Spleen (tissue), 11 donors: ENCODE measurements around the gene MTERF4. TPM values are rescaled to one million over a fixed set of nuclear protein-coding genes. Genes with fewer than 3 reads are reported as not detected.

Experiments used
- DNase-seq: peaks from one replicate; pipeline ENCODE4 v3.0.0-alpha.2; 2020
- H3K27ac ChIP-seq, 8 donors: fragments of 200-600 bp; sonication (generic) in 7 of 8; 1 replicate in 4 of 8; 2 replicates in 4 of 8; pipeline versions ENCODE4 v1.5.0 to v1.8.0; 2016 to 2021; ENCODE audit warnings: inconsistent platforms in 4 of 8, mild to moderate bottlenecking in 4 of 8, moderate library complexity in 1 of 8
- H3K27me3 ChIP-seq, 7 donors: fragments of 200-600 bp; sonication (generic) in 6 of 7; replicated peaks in 1 of 7; 1 replicate in 4 of 7; 2 replicates in 3 of 7; pipeline versions ENCODE4 v1.5.0 to v1.8.0; 2016 to 2021; ENCODE audit warnings: inconsistent platforms in 3 of 7, mild to moderate bottlenecking in 1 of 7
- H3K36me3 ChIP-seq, 6 donors: fragments of 200-600 bp; sonication (generic) in 5 of 6; 1 replicate in 4 of 6; 2 replicates in 2 of 6; pipeline versions ENCODE4 v1.5.0 to v1.8.0; 2016 to 2021; ENCODE audit warnings: inconsistent platforms in 2 of 6
- H3K4me1 ChIP-seq, 6 donors: fragments of 200-600 bp; sonication (generic) in 5 of 6; 1 replicate in 3 of 6; 2 replicates in 3 of 6; pipeline versions ENCODE4 v1.5.0 to v1.8.0; 2016 to 2021; ENCODE audit warnings: inconsistent platforms in 3 of 6
- H3K4me3 ChIP-seq, 8 donors: fragments of 200-600 bp; sonication (generic) in 7 of 8; 1 replicate in 4 of 8; 2 replicates in 4 of 8; pipeline versions ENCODE4 v1.5.0 to v1.8.0; 2016 to 2021; ENCODE audit warnings: inconsistent platforms in 4 of 8, mild to moderate bottlenecking in 4 of 8, moderate library complexity in 2 of 8
- H3K9me3 ChIP-seq, 8 donors: fragments of 200-600 bp; sonication (generic) in 7 of 8; 1 replicate in 4 of 8; 2 replicates in 4 of 8; pipeline versions ENCODE4 v1.5.0 to v1.8.0; 2016 to 2021; ENCODE audit warnings: inconsistent platforms in 4 of 8
- CTCF ChIP-seq, 11 experiments: fragments of 200-600 bp in 7 of 11; fragments of 450-650 bp in 4 of 11; sonication (generic) in 4 of 11; IDR thresholded peaks in 8 of 11; conservative IDR thresholded peaks in 3 of 11; 1 replicate in 7 of 11; 2 replicates in 4 of 11; pipeline versions ENCODE4 v1.4.0 to v1.8.0; 2016 to 2021; ENCODE audit warnings: antibody characterized with exemption in 11 of 11, inconsistent platforms in 4 of 11, mild to moderate bottlenecking in 1 of 11
- POLR2A ChIP-seq, 3 donors: fragments of 450-650 bp; IDR thresholded peaks; one replicate each; pipeline ENCODE4 v1.5.1; 2017; ENCODE audit warnings: antibody characterized with exemption in 3 of 3, mild to moderate bottlenecking in 1 of 3
- POLR2AphosphoS5 ChIP-seq, 3 donors: sonication (generic); formaldehyde crosslinking; IDR thresholded peaks; one replicate each; pipeline ENCODE4 v1.5.1; 2017; ENCODE audit warnings: antibody characterized with exemption in 3 of 3
- WGBS, 5 donors: extraction: QIAGEN DNeasy Blood & Tissue Kit in 3 of 5; methylation state at CpG; one replicate each; pipeline versions ENCODE4 v1.1.5 to v1.1.7; 2013 to 2018; 5-methylcytosine and 5-hydroxymethylcytosine counted together
- intact Hi-C: fragments of 100-400 bp; cut with DNase I; formaldehyde crosslinking; loops from one replicate; pipeline ENCODE4 v1.15.0; 2023; ENCODE audit warnings: low total_unique reads
- polyA plus RNA-seq, 3 donors: library from polyadenylated mRNA; stranded (reverse); fragments of 200-250 nt; gene quantifications; one replicate each; pipeline ENCODE4 v1.2.1, GENCODE V29; 2013
- total RNA-seq, 7 donors: library from RNA; depleted of rRNA in 3 of 7; stranded (reverse); fragments of >200 nt in 3 of 7; fragmentation: NEBNext Ultra II Directional in 4 of 7; extraction: Animal tissue kit (Norgen Biotek cat#: 25700) in 4 of 7; gene quantifications; one replicate each; pipeline versions ENCODE4 v1.1.0 to v1.2.1, GENCODE V29; 2016 to 2021
- donor health status: healthy with polysubstance abuse.
- donor health status: DM: no; HTN: no; CAD: no; lungs with moderate emphysema.
- donor health status: DM: no; HTN: no; CAD: no.
- donor health status: Bipolar disorder and iron deficiency.
- donor health status: healthy.
- donor health status: DM: no; HTN: no; CAD: no.
- donor health status: DM: yes; HTN: yes; CAD: no.

MTERF4 gene
- total and polyA plus RNA-seq, 10 donors = 28.4 to 74.0 (median 47.2) TPM

- intact Hi-C loops = no loop called here
- 67 to 83% (median 72%) methylated on average over 8 of the region's 8 CpGs for WGBS, 5 donors
- TF ChIP-seq POLR2AphosphoS5 (IDR thresholded peaks at IDR 0.05) (peak in 2 of 3 donors; percentile 25 to 42), POLR2A (IDR thresholded peaks at IDR 0.05) (no peak)
- H3K9me3 ChIP-seq = no peaks in the 10 kb centered on the region
- no peak for DNase-seq
- H3K27me3 ChIP-seq = no peaks in the 10 kb centered on the region
- H3K4me3 ChIP-seq = no peak overlapping the region
- peaks cover 9 to 70% (median 29%) of the 10 kb centered on the region in 6 donors for H3K4me1 ChIP-seq
- peak overlapping the region in 1 of 8 donors; percentile 6 for H3K27ac ChIP-seq
- peaks cover 0 to 100% (median 88%) of the 10 kb centered on the region in 6 donors for H3K36me3 ChIP-seq
Observed at GRCh38 chr2:241092677-241093076, 9.4 kb downstream of the MTERF4 start.

- TF ChIP-seq CTCF (IDR thresholded peaks at IDR 0.05 in 8 of 11, conservative IDR thresholded peaks at IDR 0.05 in 3 of 11) (no peak), POLR2AphosphoS5 (IDR thresholded peaks at IDR 0.05) (peak in 1 of 3 donors; percentile 19), POLR2A (IDR thresholded peaks at IDR 0.05) (no peak)
- Histone ChIP-seq H3K4me3 (no peak overlapping the region), H3K27ac (peak overlapping the region in 1 of 8 donors; percentile 6), H3K4me1 (peaks cover 9 to 62% (median 22%) of the 10 kb centered on the region in 6 donors), H3K36me3 (peaks cover 0 to 100% (median 90%) of the 10 kb centered on the region in 6 donors), H3K9me3 (no peaks in the 10 kb centered on the region), H3K27me3 (no peaks in the 10 kb centered on the region)
- intact Hi-C loops = no loop called here
- WGBS, 5 donors = 87 to 95% (median 94%) methylated on average over 20 to 22 of the region's 22 CpGs
- no peak for DNase-seq
Observed at GRCh38 chr2:241091734-241092445, 10.2 kb downstream of the MTERF4 start.

- DNase-seq = no peak
- 72 to 83% (median 77%) methylated on average over 10 of the region's 10 CpGs for WGBS, 5 donors
- intact Hi-C loops = no loop called here
- Histone ChIP-seq H3K27ac (no peak overlapping the region), H3K9me3 (no peaks in the 10 kb centered on the region), H3K4me3 (no peak overlapping the region), H3K4me1 (peaks cover 9 to 55% (median 17%) of the 10 kb centered on the region in 6 donors), H3K36me3 (peaks cover 0 to 100% (median 90%) of the 10 kb centered on the region in 6 donors), H3K27me3 (no peaks in the 10 kb centered on the region)
- no peak for TF ChIP-seq CTCF (IDR thresholded peaks at IDR 0.05 in 8 of 11, conservative IDR thresholded peaks at IDR 0.05 in 3 of 11)
- no peak for TF ChIP-seq POLR2A (IDR thresholded peaks at IDR 0.05)
- no peak for TF ChIP-seq POLR2AphosphoS5 (IDR thresholded peaks at IDR 0.05)
Observed at GRCh38 chr2:241091201-241091600, 10.9 kb downstream of the MTERF4 start.

- peak overlapping the region in 5 of 8 donors; percentile 13 to 61 (median 37) for H3K27ac ChIP-seq
- H3K36me3 ChIP-seq = peaks cover 0 to 100% (median 74%) of the 10 kb centered on the region in 6 donors
- 59 to 71% (median 67%) methylated on average over 20 of the region's 20 CpGs for WGBS, 5 donors
- TF ChIP-seq POLR2AphosphoS5 (IDR thresholded peaks at IDR 0.05) (peak in 2 of 3 donors; percentile 15 to 23), POLR2A (IDR thresholded peaks at IDR 0.05) (no peak)
- no peak for DNase-seq
- no peaks in the 10 kb centered on the region for H3K27me3 ChIP-seq
- H3K4me3 ChIP-seq = no peak overlapping the region
- peaks cover 0 to 33% (median 1%) of the 10 kb centered on the region in 6 donors for H3K4me1 ChIP-seq
- intact Hi-C loops = no loop called here
- no peaks in the 10 kb centered on the region for H3K9me3 ChIP-seq
Observed at GRCh38 chr2:241088791-241089732, 13.0 kb downstream of the MTERF4 start.
